GM18526 (cell line): ENCODE results near the gene CD200.

Experiments used
- POLR2A ChIP-seq: IDR thresholded peaks from 3 replicates; pipeline ENCODE4 v1.6.1; 2011; ENCODE audit not compliant: insufficient read length; ENCODE audit errors: extremely low read depth

Gene CD200

GRCh38 chr3:112348943-112349342, 16.0 kb downstream of the CD200 start:
- TF ChIP-seq POLR2A = no peak

GRCh38 chr3:112349557-112349956, 16.6 kb downstream of the CD200 start:
- no peak for TF ChIP-seq POLR2A

GRCh38 chr3:112350018-112350810, 17.3 kb downstream of the CD200 start:
- TF ChIP-seq POLR2A = no peak

- TF ChIP-seq POLR2A = no peak
These were observed 18.1 kb downstream of the CD200 start for GRCh38 chr3:112351036-112351435.

DNA sequence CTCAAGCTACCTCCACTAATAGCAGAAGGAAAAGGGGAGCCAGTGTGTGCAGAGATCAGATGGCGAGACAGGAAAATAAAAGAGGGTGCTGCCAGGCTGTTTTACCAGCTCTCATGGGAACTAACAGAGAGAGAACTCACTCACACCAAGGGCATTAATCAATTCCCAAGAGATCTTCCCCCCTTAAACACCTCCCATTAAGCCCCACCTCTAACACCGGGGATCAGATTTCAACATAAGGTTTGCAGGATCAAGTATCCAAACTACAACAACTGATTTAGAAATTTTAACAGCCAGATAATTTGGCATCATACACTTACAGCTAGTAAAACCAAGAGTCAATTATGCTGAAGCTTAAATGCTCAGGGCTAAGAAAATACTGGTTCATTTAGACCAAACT, 18.9 kb downstream of the CD200 start:
- no peak for TF ChIP-seq POLR2A

GRCh38 chr3:112352720-112353119, 19.8 kb downstream of the CD200 start:
- TF ChIP-seq POLR2A = no peak

GRCh38 chr3:112353365-112353764, 20.4 kb downstream of the CD200 start:
- no peak for TF ChIP-seq POLR2A

- no peak for TF ChIP-seq POLR2A
These were observed 21.8 kb downstream of the CD200 start for GRCh38 chr3:112354642-112355306.

DNA sequence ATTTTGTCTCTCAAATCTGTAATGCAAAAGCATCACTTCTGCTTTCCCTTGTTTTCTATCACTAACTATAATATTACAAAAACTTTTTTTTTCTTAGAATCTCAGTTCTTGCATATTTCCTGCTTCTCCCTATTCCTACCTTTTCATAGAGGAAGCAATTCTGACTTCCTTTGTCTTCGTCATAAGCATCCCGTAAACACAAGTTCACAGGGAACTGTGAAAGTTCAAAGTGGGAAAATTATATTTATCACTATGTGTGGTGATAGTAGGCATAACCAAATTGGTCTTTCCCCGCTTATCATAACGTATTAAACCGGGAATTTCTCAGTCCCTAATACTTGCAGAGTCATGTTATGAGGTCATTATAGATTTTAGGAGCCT, 22.3 kb downstream of the CD200 start:
- no peak for TF ChIP-seq POLR2A

GRCh38 chr3:112357930-112358780, 25.2 kb downstream of the CD200 start:
- no peak for TF ChIP-seq POLR2A

DNA sequence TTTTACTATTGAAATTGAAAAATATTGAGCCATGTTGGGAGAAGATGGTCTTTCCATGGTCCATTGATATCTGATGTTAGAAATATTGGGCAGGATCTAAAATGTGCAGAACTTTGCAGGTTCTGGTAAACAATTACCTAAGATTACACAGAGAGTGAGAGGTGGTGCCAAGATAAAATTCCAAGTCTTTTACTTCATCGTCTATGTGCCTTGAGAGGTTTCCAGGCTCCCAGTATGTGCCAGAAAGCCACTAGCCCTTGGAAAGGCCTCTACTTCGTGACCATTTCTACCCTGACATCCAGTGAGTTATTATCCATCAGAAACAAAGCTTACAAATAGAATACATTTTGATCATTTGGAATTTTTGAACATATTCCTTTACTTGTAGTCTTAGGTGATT, 27.6 kb downstream of the CD200 start:
- no peak for TF ChIP-seq POLR2A

GRCh38 chr3:112362221-112362620, 29.3 kb downstream of the CD200 start:
- TF ChIP-seq POLR2A = no peak

DNA sequence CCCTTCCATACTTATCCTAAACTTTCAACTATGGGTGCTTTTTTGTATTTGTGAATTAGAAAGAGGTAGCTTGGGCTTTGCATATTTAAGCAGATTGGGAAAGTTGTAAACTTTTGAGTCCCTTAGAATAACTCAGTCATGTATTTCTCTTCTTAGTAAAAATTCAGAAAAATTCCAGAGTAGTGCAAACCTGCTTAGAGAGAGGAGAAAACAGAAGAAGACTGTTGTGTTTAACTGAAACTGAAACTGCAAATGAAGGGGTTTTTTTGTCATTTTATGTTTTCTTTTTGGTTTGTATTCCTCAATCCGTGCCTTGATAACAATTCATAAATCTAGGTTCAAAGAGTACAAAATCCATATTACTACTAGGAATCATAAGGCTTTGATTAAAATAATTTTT, 31.3 kb downstream of the CD200 start:
- no peak for TF ChIP-seq POLR2A

DNA sequence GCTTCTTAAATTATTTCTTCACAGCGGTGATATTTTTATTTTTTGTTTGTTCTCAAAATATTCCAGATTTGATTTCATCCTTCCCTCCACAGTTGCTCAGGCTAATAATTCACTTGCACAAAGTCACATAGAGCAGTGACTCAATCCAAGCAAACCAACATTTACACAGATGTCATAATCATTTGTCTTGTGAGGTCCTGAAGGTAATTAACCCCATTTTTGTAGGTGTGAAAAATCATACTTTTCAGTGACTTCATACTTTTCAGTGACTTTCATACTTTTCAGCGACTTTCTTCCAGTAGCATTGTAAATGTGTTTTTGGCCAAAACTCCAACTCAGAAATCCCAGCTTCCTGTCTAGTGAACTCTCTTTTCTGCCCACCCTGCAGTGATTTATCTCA, 32.1 kb downstream of the CD200 start:
- no peak for TF ChIP-seq POLR2A

GRCh38 chr3:112365636-112366035, 32.7 kb downstream of the CD200 start:
- no peak for TF ChIP-seq POLR2A

- no peak for TF ChIP-seq POLR2A
These were observed 33.6 kb downstream of the CD200 start for GRCh38 chr3:112366522-112366921.
